ENCODE measurements around the gene C14orf180.
A peak's percentile ranks its signal among the peaks of the same experiment; 100 is the strongest.

C14orf180 gene

DNA sequence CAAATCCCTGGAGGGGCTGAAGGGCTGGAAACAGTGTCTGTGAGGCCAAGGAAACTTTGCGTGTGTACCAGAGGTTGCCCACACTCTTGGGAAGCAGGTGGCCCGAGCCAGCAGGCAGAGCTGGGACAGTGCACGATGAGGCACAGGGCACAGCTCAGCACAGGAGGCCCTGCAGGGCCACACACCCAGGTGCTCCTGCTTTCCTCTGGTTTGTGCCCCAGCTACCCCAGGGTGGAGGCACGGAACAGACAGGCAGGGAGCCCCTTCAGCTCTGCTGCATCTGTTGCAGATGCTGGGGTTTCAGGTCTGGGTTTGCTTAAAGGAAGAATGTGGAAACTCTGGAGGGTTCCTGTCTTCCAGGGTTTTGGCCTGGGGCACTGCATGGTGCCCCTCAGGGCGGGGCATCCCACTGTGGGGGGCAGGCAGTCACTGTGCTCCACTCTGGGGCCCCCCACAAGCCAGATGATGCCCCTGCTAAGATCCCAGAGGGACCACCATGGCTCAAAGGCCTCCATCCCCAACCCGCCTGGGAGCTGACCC, 16.4 kb downstream of the C14orf180 start:
- DNase-seq, result no peak

DNA sequence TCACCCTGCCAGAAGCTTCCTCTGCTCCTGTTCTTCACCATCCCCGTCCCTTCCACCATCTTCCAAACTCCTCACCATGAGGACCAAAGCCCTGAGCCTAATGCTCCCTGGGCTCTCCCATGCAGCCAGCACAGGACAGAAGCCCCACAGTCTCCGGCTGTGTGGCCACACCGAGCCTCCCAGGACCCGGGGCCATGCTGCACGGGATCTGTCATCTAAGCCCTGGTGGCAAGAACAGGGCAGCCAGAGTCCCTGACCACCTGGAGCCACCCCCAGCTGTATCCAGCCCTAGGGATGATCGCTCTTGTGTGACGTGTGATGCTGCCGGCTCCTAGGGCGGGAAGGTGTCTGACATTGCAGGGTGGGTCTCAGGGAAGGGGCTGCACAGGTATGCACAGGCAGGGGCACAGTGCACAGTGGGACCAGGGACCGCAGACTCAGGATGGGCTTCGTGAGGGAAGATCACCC, 16.9 kb downstream of the C14orf180 start:
- DNase-seq, result no peak

DNA sequence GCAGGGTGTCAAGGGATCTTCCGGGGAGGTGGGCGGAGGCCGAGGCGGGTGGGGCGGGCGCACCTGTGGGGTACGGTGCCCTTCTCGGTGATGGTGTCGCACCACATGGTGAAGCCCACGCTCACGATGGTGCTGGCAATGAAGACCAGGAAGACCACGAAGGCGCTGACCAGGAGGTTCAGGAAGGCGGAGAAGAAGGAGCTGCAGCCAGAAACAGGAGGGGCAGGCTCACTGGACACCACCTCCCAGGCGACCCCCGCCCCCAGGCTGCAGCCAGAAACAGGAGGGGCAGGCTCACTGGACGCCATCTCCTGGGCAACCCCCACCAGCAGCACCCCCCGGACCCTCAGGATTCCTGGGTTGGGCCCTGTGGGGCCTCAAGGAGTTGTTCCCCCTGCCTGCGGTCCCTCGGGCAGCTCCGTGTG, 17.4 kb downstream of the C14orf180 start:
- DNase-seq, result no peak

DNA sequence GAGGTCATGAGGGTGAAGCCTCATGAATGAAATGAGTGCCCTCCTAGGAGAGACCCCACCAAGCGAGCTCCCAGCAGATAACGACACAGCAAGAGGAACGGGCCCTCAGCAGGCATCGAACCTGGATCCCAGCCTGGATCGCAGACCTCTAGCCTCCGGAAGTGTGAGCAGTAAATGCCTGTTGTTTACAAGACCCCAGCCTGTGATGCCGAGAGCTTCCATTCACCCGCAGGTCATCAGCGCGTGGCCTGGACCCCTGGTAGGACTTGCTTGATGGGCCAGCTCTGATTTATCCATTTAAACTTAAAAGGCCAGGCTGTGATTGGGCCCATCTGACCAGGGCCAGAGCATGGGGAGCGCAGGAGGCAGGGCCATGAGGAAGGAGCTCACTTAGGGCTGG, 18.0 kb downstream of the C14orf180 start:
- DNase-seq, result no peak

DNA sequence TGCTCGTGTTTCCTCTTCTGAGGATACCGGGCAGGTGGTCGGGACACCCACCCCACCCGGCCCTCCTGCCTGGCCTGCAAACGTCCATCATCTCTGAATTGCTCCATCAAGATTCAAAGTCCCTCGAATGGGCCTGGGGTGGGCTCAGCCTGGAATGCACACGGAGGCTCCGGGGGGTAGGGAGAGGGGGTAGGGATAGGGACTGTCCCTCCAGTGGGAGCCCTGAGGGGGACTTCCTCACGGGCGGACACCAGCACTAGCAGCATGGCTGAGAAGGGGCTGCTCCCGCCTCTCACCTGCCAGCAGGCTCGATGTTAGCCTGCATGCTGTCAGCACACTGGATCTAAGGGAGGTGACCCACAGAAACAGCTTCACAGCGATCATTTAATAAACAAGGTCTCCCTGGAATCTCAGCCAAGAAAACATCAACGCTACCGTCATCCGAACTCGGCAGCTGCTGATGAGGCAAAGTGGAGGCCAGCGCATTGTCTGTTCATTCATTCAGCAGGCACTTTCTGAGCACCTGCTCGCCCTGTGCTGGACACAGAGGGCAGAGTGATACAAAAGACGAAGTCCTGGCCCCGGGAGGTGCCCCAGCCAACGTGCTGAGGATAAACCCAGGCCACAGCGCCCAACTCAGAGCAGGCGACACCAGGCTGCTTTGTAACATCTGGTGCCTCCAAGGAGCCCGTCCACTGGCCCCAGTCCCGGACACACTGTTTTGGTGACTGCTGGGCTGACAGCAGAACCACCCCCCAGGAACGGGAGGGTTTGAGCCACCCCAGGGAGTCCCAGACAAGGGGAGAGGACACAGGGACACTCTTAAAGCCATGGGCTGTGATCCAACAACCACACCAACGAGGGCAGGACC, 18.7 kb downstream of the C14orf180 start:
- no peak for DNase-seq

DNA sequence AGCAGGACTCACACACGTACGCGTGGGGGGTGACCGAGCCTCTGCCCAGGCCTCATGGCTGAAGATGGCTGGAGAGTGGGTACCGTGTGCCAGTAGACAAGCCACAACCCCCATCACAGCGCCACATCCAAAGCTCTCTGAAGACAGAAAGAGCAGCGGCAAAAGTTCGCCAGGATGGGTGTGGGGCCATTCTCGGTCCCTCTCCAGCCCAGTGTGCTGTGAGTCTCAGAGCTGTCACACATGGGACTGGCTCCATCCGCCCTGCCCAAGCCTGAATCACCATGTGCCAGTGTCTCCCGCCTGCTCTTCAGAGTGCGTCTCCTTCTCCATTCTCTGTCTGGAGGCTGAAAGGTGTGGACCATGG, 19.3 kb downstream of the C14orf180 start:
- no peak for DNase-seq

DNA sequence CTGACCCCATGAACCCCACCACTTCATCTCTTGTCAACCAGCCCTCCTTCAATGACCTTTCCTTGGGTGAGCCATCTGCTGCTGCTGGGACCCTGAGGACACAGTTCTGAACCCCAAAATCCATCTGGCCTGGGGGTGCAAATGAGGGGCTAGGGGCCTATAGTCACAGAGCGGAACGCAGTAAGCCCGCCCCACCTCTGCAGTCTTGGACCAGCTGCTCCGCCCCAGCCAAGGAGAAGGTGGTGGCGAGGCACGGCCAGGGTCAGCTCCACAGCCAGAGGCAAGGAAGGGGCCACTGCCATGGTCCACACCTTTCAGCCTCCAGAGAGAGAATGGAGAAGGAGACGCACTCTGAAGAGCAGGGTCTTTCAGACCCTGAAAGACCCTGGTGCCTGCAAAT, 19.9 kb downstream of the C14orf180 start:
- DNase-seq, result no peak

DNA sequence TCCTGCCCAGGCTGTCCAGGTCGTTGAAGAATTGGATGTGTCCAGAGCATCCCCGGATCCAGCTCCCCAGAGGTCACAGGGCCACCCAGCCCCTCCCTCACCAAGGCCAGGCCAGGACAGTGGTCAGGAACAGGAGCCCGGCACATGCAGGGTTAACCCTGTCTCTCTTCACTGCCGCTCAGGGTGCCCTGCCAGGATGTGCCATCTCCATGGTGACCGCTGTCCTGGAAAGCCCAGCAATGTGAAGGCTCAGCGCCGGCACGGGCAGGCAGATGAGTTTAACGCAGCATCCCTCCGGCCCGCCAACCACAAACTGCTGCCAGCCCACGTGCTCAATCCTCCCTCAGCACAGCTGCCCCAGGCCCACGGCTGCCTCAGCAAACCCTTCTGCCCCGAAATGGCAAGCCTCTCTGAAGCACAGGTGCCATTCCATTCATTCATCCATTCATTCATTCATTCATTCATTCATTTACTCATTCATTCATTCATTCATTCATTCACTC, 20.6 kb downstream of the C14orf180 start:
- peak in 1 of 2 donors; percentile 49 for DNase-seq

DNA sequence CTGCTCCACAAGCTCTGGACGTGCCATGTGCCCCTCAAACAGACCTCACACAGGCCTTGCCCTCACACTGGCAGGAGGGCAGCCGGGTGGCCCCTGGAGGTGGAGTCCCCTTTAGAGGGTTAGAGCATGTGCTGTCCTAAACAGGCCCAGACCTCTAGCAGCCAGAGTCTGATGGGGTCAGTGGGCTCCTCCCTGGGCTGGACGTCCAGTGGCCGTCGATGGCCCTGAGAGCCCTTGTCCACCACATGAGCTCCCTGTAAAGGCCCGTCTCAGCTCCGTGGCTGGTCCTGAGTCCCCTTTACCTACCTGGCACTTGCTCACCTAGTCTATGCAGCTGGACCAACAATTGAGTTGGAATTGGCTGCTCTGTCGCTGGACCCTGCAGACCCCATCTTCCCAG, 21.2 kb downstream of the C14orf180 start:
- no peak for DNase-seq

DNA sequence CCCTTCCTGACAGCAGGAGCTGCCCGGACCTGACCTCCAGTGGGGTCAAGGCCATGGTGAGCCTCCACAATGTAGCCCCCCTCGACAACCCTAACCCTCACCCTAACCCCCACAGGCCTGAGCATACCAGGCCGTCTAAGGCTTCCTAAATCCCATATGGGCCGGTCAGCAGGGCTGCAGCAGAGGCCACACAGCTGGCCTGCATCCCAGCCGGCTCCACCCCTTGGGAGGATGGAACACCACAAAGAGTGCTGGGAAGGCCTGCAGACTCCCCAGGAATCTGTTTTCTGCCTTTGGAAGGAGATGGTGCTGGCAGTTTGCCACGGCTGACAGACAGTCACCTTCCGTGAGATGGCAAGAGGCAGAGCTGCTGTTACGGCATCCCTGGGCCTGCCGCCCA, 22.2 kb downstream of the C14orf180 start:
- DNase-seq, result no peak

DNA sequence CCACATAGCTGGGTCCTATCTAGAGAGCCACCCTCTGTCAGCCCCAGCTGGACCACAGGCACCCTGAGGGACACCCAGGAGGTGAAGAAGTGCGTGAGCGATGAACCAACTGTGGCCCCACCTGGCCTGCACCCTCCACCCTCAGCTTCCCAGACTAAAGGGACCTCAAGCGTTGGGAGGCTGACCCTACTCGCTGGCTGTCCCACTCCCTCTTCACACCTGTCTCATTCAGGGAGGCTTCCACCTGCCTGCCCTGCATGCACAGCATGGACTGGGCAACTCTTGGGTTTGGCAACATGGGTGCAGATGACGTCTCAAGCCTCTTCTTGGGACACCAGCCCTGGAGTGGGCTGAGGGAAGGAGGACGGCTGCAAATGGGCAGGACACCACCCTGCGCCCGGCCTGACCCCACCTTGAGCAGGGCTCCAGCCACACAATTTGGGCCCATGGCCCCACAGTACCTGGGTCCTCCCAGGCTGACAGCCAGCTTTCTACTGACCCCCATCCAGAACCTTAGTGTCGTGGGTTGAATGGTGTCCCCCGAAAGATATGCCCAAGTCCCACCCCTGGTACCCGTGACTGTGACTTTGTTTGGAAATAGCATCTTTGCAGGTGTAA, 22.9 kb downstream of the C14orf180 start:
- DNase-seq, result no peak

DNA sequence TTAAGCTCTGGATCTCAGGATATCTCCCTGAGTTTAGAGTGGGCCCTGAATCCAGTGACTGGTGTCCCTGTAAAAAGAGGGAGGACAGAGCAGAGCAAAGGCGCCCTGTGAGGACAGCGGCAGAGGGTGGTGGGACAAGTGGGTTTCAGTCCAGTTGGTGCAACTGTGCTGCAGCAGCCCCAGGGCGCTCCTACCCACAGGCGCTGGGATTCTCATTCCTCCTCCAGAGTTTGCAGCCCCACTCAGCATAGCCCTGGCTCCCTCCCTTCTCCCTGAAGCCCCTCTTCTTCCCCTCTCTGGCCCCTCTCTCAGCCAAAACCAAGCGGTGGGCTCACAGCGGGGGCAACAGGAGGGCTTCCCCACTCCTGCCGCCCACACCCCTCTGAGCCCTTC, 23.4 kb downstream of the C14orf180 start:
- DNase-seq, result no peak

DNA sequence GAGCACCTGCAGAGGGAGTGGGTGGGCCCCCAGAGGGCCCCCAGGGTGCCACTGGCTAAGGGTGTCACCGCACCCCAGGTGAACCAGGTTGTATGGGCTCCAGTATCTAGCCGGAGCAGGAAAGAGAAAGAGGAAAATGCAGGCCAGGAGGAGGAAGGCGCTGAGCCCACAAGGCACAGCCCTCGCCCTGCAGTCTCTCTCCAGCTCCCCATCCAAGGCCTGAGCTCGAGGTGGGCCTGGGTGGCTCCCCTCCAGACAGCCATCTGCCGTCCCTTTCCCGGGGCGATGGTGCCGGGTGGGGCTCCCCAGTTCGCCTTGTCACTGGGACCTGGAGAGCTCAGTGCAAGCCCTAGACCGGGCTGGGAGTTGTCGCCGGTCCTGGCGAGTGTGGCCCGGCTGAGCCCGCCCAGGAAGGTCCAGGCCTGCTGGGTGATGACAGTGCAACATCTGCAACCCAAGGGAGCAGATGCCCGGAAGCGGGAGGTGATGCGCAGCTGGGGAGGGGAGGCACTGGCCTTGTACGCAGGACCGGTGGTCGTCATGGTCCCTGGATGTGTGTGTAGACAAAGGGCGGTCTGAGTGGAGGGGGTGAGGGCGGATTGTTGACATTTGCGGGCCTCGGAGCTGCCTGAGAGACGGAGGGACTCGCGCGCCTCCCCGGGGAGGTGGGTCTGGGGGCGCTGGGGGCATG, 24.3 kb downstream of the C14orf180 start:
- no peak for DNase-seq

DNA sequence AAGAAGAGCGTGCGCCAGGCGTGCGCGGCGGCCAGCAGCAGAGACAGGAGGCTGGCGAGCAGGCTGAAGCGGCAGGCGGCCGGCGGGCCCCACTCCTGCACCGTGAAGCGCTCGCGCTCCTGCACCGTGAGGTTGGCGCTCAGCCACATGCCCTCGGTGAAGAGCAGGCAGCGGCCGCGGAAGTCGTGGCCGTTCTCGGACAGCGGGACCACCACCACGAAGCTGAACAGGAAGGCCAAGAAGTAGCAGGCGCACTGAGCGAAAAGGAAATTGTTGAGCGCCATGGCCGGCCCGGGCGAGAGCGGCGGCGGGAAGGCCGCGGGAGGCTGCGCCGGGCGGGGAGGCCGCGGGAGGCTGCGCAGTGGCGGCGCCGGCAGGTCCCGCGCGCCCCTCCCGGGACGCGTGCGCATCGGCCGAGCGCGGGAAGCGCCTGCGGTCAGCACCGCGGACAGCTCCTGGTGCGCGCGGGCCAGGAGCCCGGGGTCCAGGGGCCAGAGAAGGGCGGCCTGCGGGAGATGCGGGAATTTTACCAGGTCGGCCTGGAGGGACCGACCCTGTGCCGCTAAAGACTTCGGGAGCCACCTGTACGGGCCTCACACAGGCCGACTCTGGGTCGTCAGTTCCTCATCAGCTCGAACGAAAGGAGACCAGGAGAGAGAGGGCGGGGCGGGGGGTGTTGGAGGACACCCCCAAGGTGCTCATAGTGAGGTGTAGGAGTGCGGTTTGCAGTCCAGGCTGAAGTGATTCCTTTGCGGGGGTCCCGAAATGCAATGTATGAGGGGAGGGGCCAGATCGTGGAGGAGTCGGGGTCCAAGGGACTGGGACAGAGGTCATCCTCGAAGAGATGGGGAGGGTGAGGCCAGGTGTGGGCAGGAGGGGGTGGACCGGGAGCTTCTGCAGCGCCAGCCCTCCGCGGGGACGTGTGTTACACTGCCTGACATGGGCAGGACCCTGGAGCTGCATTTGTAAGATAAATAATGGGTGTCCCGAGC, 25.2 kb downstream of the C14orf180 start, which contains the start of gene TMEM179:
TSS of gene TMEM179 (minus strand) at position 315 of the 992 bp plus-strand sequence. CDS start at position 284, 31 bp downstream.
- DNase-seq, result no peak

DNA sequence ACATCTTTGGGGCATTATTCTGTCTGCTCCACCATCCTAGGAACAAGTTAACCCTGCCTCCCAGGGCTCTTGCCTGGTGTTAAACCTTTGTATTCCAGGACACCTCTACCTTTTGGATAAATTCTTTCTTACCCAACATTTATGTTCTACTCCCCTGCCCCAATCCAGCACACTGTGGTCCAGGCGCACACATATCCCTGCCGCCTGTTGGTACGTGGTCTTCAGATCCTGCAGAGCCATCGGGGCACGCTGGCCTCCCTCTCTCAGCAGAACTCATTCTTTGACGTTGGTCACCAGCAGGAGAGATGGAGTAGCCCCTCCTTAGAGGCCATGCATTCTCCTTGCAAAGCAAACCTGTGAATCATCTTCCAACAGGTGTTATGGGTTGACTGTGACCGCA, 30.1 kb downstream of the C14orf180 start:
- no peak for DNase-seq

DNA sequence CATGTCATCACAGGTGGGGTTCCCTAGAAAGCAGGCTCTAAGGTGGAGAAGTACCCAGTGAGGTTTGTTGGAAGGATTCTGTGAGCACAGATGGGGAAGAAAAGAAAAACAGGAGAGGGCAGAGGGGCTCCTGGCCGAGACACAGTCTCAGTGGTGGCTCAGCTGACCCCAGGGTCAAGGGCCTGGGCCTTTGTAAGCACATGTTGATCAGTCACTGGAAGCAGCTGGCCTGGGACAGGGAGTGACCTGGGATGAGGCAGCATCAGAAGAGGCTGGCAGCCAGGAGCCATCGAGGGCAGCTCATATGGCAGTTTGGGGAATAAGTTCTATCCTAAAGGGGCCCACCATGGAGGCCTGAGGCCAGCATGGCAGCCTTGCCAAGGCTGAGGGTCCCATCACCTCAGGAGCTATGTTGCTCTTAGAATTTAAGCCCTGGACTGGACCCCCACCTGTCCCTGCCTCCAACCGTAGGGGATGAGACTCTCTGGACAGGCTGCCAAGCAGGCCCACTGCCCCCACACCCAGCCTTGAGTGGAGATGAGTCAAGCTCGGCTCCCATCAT, 31.3 kb downstream of the C14orf180 start:
- no peak for DNase-seq

DNA sequence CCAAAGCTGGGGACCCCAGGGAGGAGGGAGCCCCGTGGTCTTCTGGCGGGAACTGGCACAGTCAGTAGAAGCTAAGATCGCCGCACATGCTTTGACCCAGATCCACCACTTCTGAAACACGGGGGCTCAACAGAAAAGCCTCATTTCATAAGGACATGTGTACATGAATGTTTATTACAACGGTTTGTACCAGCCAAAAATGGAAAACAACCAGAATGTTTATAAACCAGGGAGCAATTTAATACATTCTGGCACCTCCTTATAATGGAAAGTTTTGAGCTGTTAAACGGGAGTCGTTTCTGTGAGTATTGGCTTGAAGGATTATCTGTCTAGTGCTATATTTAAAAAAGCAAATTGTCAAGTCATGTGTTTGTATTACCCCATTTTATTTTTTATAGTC, 32.3 kb downstream of the C14orf180 start:
- no peak for DNase-seq

DNA sequence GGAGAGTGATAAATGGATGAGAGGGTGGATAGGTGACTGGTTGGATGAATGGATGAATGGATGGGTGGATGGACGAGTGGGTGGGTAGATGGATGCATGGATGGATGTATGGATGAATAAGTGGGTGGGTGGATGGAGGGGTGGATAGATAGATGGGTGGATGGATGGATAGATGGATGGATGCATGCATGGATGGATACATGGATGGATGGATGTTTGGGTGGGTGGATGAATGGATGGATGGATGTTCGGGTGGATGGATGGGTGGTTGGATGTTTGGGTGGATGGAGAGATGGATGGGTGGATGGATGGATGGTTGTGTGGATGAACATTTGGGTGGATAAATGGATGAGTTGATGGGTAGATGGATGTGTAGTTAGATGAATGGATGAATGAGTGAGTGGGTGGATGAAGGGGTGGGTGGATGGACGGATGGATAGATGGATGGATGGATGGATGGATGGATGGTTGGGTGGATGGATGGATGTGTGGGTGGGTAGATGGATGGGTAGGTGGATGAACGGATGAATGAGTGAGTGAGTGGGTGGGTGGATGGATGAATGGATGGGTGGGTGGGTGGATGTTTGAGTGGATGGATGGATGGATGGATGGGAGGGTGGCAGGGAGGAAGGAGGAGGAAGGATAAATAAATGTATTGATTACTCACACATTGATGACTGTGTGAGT, 34.7 kb downstream of the C14orf180 start:
- DNase-seq, result no peak

DNA sequence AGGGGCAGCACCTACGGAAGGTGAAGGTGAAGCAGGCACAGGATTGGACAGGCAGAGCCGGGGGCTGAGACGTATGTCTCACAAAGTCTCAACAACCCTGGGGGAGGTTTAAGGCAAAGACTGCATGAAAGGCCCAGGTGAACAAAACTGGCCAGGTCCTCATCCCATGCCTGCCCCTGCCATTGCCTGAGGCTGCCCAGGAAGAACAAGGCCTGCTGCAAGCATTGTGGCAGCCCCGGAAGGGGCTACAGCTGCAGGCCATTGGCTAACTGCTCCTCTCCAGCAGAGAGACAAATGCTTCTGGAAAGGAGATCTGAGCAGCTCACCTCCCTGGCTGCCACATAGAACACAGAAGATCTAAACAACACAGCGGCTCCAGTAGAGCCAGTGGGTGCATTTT, 45.4 kb downstream of the C14orf180 start:
- DNase-seq, result no peak

DNA sequence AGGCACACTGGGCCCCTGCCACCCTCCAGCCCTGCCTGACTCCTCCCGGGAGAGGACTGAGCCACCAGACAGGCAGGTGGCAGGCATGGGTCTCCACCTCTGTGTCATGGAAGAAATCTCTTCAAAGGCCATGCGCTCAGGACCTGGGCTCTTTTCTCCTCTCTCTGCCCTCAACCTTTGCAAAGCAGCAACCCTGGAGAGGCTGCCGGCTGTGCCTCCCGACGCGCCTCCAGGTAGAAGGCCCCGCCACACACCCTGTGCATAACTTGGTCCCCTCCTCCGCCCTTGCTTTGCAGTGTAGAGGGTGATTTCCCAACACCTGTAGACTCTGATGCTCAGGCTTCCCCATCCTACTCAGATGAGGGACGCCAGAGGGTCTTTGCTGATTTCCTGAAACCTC, 53.2 kb downstream of the C14orf180 start:
- DNase-seq, result no peak
